ENCODE data around the gene TLE7.
A peak's percentile ranks its signal among the peaks of the same experiment; 100 is the strongest.

The TLE7 gene

DNA sequence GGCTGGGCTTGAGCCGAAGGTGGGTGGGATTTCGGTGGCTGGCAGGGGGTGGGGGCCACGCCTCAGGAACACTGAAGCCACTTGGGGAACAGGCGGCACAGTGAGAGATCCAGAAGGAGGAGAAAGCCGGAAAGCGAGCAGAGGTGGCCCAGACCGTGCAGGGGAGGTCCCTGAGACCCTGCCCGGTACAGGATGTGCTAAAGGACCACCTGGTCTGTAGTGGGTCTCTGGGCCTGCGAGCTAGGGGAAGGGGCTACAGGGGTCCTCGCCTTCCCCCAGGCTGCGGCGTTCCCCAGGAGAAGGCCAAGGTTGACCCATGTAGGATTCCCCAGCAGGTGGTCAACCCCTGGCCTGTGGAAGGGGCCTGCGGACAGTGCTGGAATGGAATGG lies at the start of gene TLE7:
TSS of gene TLE7 (minus strand) at position 4 of the 390 bp plus-strand sequence. CDS start 8,730 bp downstream, outside the sequence.
- no peak for DNase-seq (ENCODE audit: low read depth in 2 of 2)

DNA sequence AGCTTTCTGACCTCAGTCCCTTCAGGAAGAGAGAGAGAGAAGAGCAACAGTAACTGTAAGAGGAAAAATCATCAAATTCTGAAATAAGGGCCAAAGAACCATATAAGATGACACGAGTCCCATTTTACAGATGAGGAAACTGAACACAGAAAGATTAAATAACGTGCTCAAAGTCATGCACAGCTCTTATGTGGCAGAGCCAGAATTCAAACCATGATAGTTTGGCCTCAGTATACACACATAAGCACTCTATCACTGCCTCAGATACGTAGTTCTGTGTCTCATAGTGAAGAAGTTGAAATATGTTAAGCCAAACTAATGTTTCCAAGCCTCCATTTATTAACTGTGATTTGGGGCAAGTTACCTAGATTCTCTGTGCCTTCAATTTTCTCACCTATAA lies 49.2 kb upstream of the TLE7 start:
- DNase-seq (ENCODE audit: low read depth in 2 of 2), result no peak

DNA sequence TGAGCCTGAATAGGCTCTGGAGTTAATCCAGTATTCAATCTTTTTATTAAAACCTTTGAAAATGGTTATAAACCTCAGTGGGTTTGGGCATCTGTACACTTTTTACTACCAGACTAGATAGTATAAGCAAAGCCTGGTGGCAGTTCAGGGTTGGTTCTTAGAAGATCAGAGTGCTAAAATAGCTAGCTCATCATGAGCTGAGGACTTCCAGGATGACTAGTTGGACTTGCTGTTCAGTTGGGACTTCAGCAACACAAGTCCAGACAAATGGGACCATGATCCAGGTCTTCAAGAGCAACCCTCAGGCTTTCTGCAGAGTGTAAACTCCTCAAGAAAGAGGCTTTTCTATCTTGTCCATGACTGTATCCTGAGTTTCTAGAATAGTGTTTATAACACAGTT lies 48.5 kb upstream of the TLE7 start:
- no peak for DNase-seq (ENCODE audit: low read depth in 2 of 2)

- no peak for DNase-seq (ENCODE audit: low read depth in 2 of 2)
Measured at GRCh38 chr16:71489122-71489521, 47.3 kb upstream of the TLE7 start, which contains the start of gene ZNF19. TSS of gene ZNF19 (minus strand) at chr16:71489324. CDS start at chr16:71482114, 7,210 bp downstream.

DNA sequence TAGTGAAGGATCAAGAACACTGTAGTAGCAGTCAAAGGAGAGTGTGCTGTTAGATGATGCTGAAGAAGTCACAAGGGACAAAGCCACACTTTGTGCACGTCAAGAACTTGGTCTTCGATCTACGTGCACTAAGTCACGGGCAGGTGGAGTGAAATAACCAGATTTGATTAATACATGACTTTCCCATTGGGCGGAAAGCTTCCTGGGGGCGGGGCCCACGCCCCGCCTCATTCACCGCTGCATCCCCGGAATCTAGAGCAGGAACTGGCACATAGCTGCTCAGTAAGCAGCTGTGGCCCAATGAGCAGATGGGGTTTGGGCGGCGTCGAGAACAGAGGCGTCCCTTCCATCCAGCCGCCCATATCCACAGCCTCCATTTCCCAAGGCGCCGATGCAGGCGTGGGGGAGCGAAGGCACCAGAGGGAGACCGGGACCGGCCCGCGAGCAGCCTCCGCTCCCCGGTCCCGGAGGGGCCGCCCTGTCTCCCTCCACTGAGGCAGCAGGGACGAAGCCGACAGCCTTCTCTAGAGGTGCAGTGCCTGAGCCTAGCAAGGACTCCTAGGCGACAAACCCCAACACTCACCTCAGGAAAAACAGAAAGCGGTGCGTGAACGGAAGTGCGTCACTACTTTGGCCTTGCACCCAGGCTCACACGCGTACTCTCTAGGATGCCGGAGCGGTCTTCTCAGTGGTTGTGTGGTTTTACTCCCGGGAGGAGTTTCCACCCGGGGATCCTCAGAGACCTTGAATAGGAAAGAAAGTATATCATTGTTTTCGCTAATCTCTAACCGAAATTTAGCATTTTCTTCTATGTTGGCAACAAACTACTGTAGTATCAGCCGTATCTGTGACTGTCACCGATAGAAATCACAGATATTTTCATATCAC lies 42.4 kb upstream of the TLE7 start:
- DNase-seq (ENCODE audit: low read depth in 2 of 2), result peak; percentile 74 to 75

DNA sequence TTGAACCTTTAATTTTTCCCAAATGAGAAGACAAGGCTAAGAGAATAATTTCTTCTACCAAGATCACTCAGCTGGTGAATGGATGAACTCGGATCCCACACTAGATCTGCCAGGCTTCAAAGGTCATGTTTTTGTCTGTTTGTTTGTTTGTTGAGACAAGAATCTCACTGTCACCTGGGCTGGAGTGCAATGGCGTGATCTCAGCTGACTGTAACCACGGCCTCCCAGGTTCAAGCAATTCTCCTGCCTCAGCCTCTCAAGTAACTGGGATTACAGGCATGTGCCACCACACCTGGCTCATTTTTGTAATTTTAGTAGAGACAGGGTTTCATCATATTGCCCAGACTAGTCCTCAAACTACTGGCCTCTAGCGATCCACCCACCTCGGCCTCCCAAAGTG lies 40.7 kb upstream of the TLE7 start:
- no peak for DNase-seq (ENCODE audit: low read depth in 2 of 2)

DNA sequence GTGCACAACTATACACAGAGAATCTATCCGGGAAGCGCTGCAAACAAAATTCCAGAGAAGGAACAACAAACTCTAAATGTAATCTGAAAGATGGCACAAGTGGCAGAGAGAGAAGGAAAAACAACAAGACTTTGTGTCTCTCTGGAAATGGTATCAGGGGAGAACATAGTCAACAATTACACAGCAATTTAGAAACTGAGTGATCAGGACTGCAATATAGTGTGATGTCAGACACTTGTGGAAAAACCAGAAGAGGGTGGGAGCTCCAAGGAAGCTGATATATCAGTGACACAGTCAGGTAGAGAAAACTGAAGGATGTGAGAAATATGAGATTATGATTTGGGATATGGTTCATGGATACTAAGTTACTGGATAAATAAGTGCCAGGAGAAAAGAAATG lies 39.1 kb upstream of the TLE7 start:
- DNase-seq (ENCODE audit: low read depth in 2 of 2), result no peak

GRCh38 chr16:71479420-71479819 lies 37.6 kb upstream of the TLE7 start:
- DNase-seq (ENCODE audit: low read depth in 2 of 2), result no peak

DNA sequence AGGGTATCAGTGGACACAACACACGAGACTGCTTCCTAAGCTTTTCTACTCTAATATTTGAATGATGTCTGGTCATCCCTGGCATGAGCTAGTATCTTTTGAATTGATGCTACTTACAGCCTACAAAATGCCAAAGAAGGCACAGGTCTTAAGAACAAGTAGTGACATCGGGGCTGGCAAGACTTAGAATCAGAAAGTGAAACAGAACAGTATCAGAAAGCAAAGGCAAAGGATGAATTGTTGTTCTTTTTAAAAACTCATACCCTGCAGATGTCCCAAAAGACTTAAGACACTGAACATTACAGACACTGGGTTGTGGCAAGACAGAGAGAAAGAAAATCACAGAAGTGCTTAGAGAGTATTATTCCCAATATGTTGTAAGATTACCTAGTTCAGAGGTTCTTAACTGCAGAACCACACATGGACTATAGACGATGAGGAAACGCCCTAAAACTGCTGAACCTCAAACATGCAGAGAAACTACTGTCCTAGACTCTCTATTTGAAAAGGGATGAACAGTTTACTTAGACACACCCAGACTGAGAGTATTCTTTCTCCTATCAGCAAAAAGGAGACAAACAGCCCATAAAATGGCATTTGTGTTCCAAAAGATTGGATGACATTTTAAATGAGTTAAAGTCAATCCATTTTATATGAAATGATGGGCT lies 34.7 kb upstream of the TLE7 start:
- DNase-seq (ENCODE audit: low read depth in 2 of 2), result no peak

DNA sequence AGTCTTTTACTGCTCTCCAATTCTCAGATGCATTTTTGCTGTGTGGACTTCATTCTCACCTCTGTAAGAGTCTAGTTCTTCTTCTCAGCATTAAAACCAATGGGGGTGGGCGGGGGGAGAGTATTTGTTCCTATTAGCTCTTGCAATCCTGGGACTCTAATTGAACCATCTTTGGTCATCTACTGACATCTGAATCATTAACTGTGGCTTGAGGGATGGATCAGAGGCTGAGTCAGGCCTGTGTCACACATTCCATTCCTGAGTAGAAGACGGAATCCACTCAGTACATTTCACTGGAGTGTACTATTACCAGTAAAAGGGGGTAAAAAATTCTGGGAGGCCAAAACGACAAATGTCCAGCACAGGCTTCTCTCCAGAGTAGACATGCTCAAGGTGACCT lies 33.0 kb upstream of the TLE7 start:
- peak; percentile 77 to 78 for DNase-seq (ENCODE audit: low read depth in 2 of 2)

GRCh38 chr16:71473891-71474290 lies 32.0 kb upstream of the TLE7 start:
- no peak for DNase-seq (ENCODE audit: low read depth in 2 of 2)

GRCh38 chr16:71472931-71473330 lies 31.1 kb upstream of the TLE7 start:
- no peak for DNase-seq (ENCODE audit: low read depth in 2 of 2)

DNA sequence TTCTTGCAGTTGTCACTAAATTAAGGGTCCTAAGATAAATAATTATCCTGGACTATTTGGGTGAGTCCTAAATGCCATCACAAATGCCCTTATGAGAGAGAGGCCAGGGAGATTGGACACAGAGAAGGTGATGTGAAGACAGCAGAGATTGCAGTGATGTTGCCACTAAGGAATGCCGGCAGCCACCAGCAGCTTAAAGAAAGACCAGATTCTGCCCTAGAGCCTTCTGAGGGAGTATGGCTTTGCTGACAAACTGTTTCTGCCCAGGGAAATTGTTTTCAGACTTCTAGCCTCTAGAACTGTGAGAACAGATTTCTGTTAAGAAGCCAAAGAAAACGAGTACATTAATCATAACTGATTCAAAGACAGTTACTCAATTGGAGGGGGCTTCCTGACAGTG lies 30.2 kb upstream of the TLE7 start:
- no peak for DNase-seq (ENCODE audit: low read depth in 2 of 2)

DNA sequence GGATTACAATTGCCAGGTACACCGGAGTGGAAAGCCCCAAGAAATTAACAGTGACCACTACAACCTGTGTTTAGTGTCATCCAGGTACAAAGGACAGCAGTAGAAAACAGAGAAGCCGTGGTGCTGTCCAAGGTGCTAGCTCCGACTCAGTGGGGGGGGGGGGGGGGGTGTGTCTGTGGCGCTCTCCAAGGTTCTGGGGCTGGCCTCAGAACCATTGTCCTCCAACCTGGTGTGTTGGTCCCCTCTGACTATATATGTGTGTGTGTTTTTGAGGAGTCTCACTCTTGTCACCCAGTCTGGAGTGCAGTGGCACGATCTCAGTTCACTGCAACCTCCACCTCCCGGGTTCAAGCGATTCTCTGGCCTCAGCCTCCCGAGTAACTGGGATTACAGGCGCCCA lies 26.0 kb upstream of the TLE7 start:
- no peak for DNase-seq (ENCODE audit: low read depth in 2 of 2)

GRCh38 chr16:71464231-71464630 lies 22.4 kb upstream of the TLE7 start:
- no peak for DNase-seq (ENCODE audit: low read depth in 2 of 2)

DNA sequence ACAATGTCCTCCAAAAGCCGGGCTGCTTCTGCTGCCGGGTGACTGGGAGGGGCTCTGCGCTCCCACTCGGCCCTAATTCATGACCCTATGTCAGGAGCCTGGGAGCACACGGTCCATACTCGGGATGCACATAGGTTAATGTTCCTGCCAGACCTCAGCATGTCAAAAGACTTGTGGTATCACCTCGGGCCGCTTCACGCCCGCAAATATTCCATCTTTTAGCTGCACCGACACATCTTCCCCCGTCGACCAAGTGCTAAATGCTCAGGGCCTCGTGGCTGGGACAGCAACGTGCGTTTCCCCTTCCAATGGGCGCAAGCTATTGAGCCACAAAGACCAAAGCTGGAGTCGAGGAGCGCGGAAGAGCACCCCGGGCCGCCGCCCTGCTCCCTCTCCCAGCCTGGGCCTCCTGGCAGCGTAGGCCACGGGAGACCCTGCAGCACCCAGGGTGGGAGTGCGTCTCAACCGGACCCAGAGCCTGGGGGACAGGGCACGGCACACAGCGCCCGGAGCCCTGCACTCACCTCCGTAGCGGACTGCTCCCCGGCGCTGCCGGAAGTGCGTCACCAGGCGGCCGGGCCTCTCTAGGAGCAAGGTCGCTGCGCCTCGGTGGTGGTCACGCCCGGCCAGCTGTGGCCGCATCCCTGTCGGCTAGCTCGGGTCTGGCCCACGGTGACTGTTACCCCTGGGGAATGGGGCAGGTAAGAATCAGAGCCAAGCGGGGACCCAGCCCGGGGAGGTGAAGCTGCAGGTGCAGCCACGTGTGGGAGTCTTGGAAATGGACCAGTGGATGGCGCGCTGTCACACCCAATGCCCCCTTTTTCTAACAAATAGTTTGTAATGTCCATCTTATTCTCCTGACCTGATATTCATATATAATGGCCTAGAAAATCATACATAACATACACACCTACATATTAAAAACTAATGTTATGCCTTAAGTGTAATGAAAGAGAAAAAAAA lies 20.1 kb upstream of the TLE7 start, which contains the start of gene ZNF23:
TSS of gene ZNF23 (minus strand) at position 562 of the 963 bp plus-strand sequence. CDS start 5,451 bp downstream, outside the sequence.
- no peak for DNase-seq (ENCODE audit: low read depth in 2 of 2)

DNA sequence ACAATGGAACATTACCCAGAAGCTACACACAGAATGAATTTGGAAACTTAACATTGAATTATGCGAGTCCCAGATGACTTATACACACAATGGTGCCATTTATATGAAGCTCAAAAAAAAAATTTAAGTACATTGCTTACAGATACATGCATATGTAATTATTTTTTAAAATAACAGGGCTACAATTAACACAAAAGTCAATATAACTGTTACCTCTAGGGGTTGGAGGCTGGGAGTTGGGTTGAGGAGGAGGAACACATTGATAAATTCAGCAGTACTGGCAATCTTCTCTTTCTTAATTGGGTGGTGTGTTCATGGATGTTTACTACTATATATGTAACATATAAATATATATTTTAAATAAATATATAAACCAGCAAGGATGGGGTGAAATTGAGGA lies 19.1 kb upstream of the TLE7 start:
- DNase-seq (ENCODE audit: low read depth in 2 of 2), result no peak

GRCh38 chr16:71460236-71460635 lies 18.4 kb upstream of the TLE7 start:
- peak; percentile 82 to 84 for DNase-seq (ENCODE audit: low read depth in 2 of 2)

DNA sequence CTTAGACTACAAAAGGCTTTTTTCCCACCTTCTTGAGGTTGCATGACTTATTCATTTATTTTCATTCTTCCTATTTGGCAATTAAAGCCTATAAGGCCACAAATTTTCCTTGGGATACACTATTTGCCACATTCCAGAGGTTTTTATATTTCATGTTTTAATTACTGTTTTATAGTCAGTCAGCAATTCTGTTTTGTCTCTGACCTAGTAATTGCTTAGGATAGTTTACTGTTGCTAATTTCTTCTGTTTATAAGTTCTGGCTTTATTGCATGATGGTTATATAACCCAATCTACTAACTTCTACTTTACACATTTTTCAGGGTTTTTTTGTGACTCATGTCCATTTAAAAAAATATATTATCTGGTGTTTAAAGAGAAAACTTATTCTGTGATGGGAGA lies 17.7 kb upstream of the TLE7 start:
- DNase-seq (ENCODE audit: low read depth in 2 of 2), result no peak

- no peak for DNase-seq (ENCODE audit: low read depth in 2 of 2)
Measured at GRCh38 chr16:71456801-71457200, 14.9 kb upstream of the TLE7 start.

- DNase-seq (ENCODE audit: low read depth in 2 of 2), result no peak
Measured at GRCh38 chr16:71453036-71453435, 11.2 kb upstream of the TLE7 start.

- DNase-seq (ENCODE audit: low read depth in 2 of 2), result no peak
Measured at GRCh38 chr16:71449020-71449419, 7.2 kb upstream of the TLE7 start.
